GM12873 (cell line): Measurements from ENCODE around the gene MRAP.

Experiments used
- TF ChIP-seq, protein P1 (sequence below): IDR thresholded peaks from 2 replicates; pipeline ENCODE4 v1.5.1; 2012; ENCODE audit warnings: low read depth, mild to moderate bottlenecking, moderate library complexity, low read length, control low read depth; ENCODE audit not compliant: insufficient read depth; ENCODE audit errors: missing control alignments

Gene MRAP

DNA sequence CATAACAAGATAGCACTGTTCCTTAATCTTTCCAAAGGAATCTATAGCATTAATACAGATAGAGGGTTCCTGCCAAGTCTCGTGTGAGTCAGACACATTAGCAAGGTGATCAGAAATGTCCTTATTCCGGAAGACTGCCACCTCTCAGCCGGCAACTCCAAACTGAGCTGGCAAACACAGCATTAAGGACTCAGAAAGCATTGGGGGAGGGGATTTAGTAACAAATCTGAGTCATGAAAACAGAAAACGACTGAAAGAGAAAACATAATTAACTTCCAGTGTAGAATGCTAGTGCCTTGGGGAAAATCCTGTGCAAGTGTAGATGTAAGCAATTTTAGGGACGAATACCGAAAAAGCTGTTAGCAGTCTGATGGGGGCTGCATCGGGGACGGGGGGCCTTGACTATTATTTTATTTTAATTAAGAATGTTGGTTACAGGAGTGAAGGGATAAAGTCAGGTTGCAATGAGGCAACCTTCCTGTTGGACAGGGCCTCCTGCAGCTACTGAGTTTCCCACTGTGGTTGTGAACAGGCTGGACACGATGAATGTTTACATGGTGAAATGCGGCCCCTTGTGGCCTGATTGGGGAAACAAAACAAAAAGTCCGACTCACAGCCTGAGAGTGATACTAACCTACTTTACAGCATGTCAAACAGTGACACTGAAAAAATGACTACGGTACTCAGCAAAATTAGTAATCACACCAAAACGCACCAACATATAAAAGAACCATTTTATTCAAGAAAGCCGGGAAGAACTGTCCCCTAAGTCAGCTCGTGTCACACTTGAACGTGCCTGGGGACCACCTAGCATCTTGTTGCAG is 40.5 kb upstream of the MRAP start:
- TF ChIP-seq, protein P1, sequence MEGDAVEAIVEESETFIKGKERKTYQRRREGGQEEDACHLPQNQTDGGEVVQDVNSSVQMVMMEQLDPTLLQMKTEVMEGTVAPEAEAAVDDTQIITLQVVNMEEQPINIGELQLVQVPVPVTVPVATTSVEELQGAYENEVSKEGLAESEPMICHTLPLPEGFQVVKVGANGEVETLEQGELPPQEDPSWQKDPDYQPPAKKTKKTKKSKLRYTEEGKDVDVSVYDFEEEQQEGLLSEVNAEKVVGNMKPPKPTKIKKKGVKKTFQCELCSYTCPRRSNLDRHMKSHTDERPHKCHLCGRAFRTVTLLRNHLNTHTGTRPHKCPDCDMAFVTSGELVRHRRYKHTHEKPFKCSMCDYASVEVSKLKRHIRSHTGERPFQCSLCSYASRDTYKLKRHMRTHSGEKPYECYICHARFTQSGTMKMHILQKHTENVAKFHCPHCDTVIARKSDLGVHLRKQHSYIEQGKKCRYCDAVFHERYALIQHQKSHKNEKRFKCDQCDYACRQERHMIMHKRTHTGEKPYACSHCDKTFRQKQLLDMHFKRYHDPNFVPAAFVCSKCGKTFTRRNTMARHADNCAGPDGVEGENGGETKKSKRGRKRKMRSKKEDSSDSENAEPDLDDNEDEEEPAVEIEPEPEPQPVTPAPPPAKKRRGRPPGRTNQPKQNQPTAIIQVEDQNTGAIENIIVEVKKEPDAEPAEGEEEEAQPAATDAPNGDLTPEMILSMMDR: peak; percentile 79

DNA sequence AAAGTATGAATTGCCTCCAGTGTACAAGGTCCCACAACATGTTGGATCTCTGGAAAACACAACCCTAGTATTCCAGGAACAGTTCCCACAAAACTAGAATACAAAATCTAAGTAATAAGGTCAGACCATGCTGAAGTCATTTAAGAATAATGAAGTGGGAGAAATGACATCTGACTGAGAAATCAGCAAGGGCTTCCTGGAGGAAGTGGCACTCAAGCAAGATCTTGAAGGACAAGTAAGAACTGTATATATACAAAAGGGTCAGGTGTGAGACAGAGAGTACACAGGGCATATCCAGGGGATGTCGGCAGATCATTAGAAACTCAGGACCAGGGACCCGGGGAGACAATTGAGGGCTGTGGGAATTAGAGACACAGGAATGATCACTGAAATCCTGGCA is 38.5 kb upstream of the MRAP start:
- TF ChIP-seq, protein P1: no peak

GRCh38 chr21:32261929-32262328 is 36.7 kb upstream of the MRAP start:
- TF ChIP-seq, protein P1: no peak

DNA sequence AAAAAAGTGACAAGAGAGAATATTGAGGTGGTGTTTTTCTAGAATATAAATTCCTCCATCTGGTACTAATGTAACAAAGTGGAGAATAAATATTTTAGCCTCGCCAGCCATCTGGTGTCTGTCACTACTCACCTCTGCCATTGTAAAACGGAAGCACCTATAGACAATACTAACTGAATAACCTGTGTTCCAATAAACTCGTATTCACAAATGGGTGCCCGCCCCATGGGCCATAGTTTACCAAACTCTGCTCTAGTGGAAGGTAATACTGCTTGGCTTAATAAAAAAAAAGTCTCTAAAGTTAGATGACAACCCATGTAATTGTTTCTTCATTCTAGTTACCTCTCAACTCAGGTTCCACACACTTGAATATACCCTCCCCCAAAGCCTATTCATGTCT is 27.9 kb upstream of the MRAP start:
- TF ChIP-seq, protein P1: no peak

DNA sequence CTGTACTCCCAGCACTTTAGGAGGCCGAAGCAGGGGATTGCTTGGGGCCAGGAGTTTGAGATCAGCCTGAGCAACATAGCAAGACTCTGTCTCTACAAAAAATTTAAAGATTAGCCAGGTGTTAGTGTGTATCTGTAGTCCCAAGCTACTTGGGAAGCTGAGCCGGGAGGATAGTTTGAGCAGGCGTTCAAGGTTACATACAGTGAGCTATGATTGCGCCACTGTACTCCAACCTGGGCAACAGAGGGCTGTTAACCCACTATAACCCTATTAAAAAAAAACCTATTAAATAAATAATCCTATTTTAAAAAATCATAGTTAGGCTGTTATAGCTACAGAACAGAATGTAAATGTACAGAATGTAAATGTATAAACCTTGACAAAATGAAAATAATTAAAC is 22.0 kb upstream of the MRAP start:
- TF ChIP-seq, protein P1: no peak

GRCh38 chr21:32278103-32278502 is 20.6 kb upstream of the MRAP start:
- TF ChIP-seq, protein P1: no peak

- TF ChIP-seq, protein P1: no peak
Measured at GRCh38 chr21:32278518-32279376, 19.9 kb upstream of the MRAP start, which contains the start of gene MIS18A. MIS18A (minus strand) TSS chr21:32279049; CDS start chr21:32279014, 35 bp downstream.
